Right lobe of liver (tissue), 4 donors: ENCODE measurements around the gene MAS1L.

ENCODE experiments used
- POLR2A ChIP-seq: fragments of 450-650 bp; IDR thresholded peaks from one replicate; pipeline ENCODE4 v1.6.1; 2017; ENCODE audit warnings: antibody characterized with exemption, mild to moderate bottlenecking
- TF ChIP-seq, protein P1 (sequence below), 4 donors: fragments of 200-600 bp in 3 of 4; fragments of 450-650 bp in 1 of 4; IDR thresholded peaks; one replicate each; pipeline versions ENCODE4 v1.5.1 to v1.8.0; 2016 to 2022; ENCODE audit warnings: antibody characterized with exemption in 4 of 4, mild to moderate bottlenecking in 2 of 4
- donor health status: DM: no; HTN: no; CAD: no.
- donor health status: DM: no; HTN: no; CAD: no.
- donor health status: DM: no; HTN: yes; CAD: no.

- TF ChIP-seq POLR2A = no peak
- TF ChIP-seq, protein P1, sequence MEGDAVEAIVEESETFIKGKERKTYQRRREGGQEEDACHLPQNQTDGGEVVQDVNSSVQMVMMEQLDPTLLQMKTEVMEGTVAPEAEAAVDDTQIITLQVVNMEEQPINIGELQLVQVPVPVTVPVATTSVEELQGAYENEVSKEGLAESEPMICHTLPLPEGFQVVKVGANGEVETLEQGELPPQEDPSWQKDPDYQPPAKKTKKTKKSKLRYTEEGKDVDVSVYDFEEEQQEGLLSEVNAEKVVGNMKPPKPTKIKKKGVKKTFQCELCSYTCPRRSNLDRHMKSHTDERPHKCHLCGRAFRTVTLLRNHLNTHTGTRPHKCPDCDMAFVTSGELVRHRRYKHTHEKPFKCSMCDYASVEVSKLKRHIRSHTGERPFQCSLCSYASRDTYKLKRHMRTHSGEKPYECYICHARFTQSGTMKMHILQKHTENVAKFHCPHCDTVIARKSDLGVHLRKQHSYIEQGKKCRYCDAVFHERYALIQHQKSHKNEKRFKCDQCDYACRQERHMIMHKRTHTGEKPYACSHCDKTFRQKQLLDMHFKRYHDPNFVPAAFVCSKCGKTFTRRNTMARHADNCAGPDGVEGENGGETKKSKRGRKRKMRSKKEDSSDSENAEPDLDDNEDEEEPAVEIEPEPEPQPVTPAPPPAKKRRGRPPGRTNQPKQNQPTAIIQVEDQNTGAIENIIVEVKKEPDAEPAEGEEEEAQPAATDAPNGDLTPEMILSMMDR (IDR thresholded peaks at IDR 0.05) = no peak
These were observed 14.8 kb upstream of the MAS1L start for GRCh38 chr6:29502597-29502996.
